ENCODE data around the gene ASAP3.

- TF ChIP-seq CTCF (conservative IDR thresholded peaks at IDR 0.05), result no peak
- TF ChIP-seq ZFX (IDR thresholded peaks at IDR 0.05), result no peak
Measured at GRCh38 chr1:23428136-23428905, 55.7 kb downstream of the ASAP3 start.
